Femur (tissue), 1 donor: ENCODE results near the gene KDM3B.
"Not testable (repeated sequence)": the region's sequence is repeated elsewhere in the genome, so short reads cannot be mapped to it uniquely, and the experiment has no call there.

Experiments used
- DNase-seq: peaks from one replicate; pipeline ENCODE4 v3.0.0-alpha.2; 2017

The KDM3B gene

GRCh38 chr5:138349852-138350562, 2.5 kb upstream of the KDM3B start:
- DNase-seq: no peak

GRCh38 chr5:138350563-138350890, 2.0 kb upstream of the KDM3B start:
- no peak for DNase-seq

GRCh38 chr5:138351056-138351455, 1.4 kb upstream of the KDM3B start:
- no peak for DNase-seq

- no peak for DNase-seq
Measured at GRCh38 chr5:138351517-138351916, 968 bp upstream of the KDM3B start.

- DNase-seq: peak; percentile 79
Measured at GRCh38 chr5:138352722-138353559, 456 bp downstream of the KDM3B start.

- no peak for DNase-seq
Measured at GRCh38 chr5:138353560-138354080, 1.1 kb downstream of the KDM3B start.

- no peak for DNase-seq
Measured at GRCh38 chr5:138354387-138354786, 1.9 kb downstream of the KDM3B start.

GRCh38 chr5:138354926-138355378, 2.5 kb downstream of the KDM3B start:
- peak; percentile 47 for DNase-seq

GRCh38 chr5:138359621-138360020, 7.1 kb downstream of the KDM3B start:
- DNase-seq: no peak

- no peak for DNase-seq
Measured at GRCh38 chr5:138360941-138361452, 8.5 kb downstream of the KDM3B start.

GRCh38 chr5:138364576-138364975, 12.1 kb downstream of the KDM3B start:
- DNase-seq: no peak

- no peak for DNase-seq
Measured at GRCh38 chr5:138366632-138367382, 14.3 kb downstream of the KDM3B start.

- no peak for DNase-seq
Measured at GRCh38 chr5:138369261-138369660, 16.8 kb downstream of the KDM3B start.

- no peak for DNase-seq
Measured at GRCh38 chr5:138369706-138370105, 17.2 kb downstream of the KDM3B start.

GRCh38 chr5:138370537-138370936, 18.1 kb downstream of the KDM3B start:
- no peak for DNase-seq

GRCh38 chr5:138371454-138371853, 19.0 kb downstream of the KDM3B start:
- DNase-seq: no peak

- no peak for DNase-seq
Measured at GRCh38 chr5:138372225-138372624, 19.7 kb downstream of the KDM3B start.

- DNase-seq: no peak
Measured at GRCh38 chr5:138372653-138373052, 20.2 kb downstream of the KDM3B start.

- no peak for DNase-seq
Measured at GRCh38 chr5:138382347-138382746, 29.9 kb downstream of the KDM3B start.

GRCh38 chr5:138385660-138386059, 33.2 kb downstream of the KDM3B start:
- DNase-seq: no peak

- DNase-seq: no peak
Measured at GRCh38 chr5:138386290-138386689, 33.8 kb downstream of the KDM3B start.

- DNase-seq: no peak
Measured at GRCh38 chr5:138389332-138389731, 36.8 kb downstream of the KDM3B start.

- not testable (repeated sequence) for DNase-seq
Measured at GRCh38 chr5:138389911-138390310, 37.4 kb downstream of the KDM3B start.
